ENCODE measurements around the gene TGM5. TPM values are rescaled to one million over a fixed set of nuclear protein-coding genes. Genes with fewer than 3 reads are reported as not detected.
"Not testable (repeated sequence)": the region's sequence is repeated elsewhere in the genome, so short reads cannot be mapped to it uniquely, and the experiment has no call there.

The TGM5 gene
- total and polyA plus RNA-seq, 7 donors = 0.28 TPM; not detected in 6

DNA sequence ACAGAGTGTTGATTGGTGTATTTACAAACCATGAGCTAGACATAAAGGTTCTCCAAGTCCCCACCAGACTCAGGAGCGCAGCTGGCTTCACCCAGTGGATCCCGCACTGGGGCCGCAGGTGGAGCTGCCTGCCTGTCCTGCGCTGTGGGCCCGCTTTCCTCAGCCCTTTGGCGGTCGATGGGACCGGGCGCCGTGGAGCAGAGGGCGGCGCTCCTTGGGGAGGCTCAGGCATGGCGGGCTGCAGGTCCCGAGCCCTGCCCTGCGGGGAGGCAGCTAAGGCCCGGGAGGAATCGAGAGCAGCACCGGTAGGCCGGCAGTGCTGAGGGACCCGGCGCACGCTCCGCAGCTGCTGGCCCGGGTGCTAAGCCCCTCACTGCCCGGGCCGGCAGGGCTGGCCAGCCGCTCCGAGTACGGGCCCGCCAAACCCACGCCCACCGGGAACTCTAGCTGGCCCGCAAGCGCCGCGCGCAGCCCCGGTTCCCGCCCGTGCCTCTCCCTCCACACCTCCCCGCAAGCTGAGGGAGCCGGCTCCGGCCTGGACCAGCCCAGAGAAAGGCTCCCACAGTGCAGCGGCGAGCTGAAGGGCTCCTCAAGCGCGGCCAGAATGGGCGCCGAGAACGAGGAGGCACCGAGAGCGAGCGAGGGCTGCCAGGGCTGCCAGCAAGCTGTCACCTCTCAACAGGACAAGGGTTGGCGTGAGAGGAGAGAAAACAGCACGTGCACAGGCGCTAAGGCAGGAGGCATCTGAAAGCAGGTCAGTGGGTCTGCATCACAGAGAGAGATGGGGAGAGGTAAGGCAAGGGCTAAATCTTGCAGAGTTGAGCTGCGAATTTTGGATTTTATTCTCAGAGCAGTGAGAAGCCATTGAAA, 40.1 kb downstream of the TGM5 start:
- no peak for DNase-seq
- TF ChIP-seq POLR2A (IDR thresholded peaks at IDR 0.05) (no peak), POLR2AphosphoS5 (IDR thresholded peaks at IDR 0.05) (no peak), EP300 (IDR thresholded peaks at IDR 0.05) (no peak)
- TF ChIP-seq, protein P1, sequence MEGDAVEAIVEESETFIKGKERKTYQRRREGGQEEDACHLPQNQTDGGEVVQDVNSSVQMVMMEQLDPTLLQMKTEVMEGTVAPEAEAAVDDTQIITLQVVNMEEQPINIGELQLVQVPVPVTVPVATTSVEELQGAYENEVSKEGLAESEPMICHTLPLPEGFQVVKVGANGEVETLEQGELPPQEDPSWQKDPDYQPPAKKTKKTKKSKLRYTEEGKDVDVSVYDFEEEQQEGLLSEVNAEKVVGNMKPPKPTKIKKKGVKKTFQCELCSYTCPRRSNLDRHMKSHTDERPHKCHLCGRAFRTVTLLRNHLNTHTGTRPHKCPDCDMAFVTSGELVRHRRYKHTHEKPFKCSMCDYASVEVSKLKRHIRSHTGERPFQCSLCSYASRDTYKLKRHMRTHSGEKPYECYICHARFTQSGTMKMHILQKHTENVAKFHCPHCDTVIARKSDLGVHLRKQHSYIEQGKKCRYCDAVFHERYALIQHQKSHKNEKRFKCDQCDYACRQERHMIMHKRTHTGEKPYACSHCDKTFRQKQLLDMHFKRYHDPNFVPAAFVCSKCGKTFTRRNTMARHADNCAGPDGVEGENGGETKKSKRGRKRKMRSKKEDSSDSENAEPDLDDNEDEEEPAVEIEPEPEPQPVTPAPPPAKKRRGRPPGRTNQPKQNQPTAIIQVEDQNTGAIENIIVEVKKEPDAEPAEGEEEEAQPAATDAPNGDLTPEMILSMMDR (IDR thresholded peaks at IDR 0.05) = no peak
- WGBS, 2 donors = 96 to 97% methylated on average over 57 of the region's 57 CpGs
- H3K27ac ChIP-seq = no peak overlapping the region
- no peaks in the 10 kb centered on the region for H3K36me3 ChIP-seq
- H3K27me3 ChIP-seq = peaks cover 0 to 7% (median 0%) of the 10 kb centered on the region in 3 donors
- H3K4me3 ChIP-seq = no peak overlapping the region
- H3K4me1 ChIP-seq = no peaks in the 10 kb centered on the region
- no peaks in the 10 kb centered on the region for H3K9me3 ChIP-seq
- intact Hi-C loops (cut with DNase I) = loop anchor here (10.0 kb wide), 1 partner anchor 58 kb away; no protein-coding TSS in a partner anchor

- WGBS, 2 donors = 80 to 90% methylated on average over 12 of the region's 12 CpGs
- intact Hi-C loops (cut with DNase I) = loop anchor here (10.0 kb wide), 1 partner anchor 59 kb away; no protein-coding TSS in a partner anchor
- H3K36me3 ChIP-seq, H3K4me3 ChIP-seq, H3K27me3 ChIP-seq, H3K9me3 ChIP-seq, H3K4me1 ChIP-seq, H3K27ac ChIP-seq, DNase-seq: not testable (repeated sequence)
These were observed 40.8 kb downstream of the TGM5 start for GRCh38 chr15:43225950-43226255.

GRCh38 chr15:43225201-43225949, 41.4 kb downstream of the TGM5 start:
- no peaks in the 10 kb centered on the region for H3K36me3 ChIP-seq
- H3K9me3 ChIP-seq = no peaks in the 10 kb centered on the region
- H3K4me1 ChIP-seq = no peaks in the 10 kb centered on the region
- TF ChIP-seq EP300 (IDR thresholded peaks at IDR 0.05) = no peak
- TF ChIP-seq, protein P1 (IDR thresholded peaks at IDR 0.05) = peak; percentile 33 to 64 (median 44)
- 44 to 48% methylated on average over 16 of the region's 16 CpGs for WGBS, 2 donors
- no peak overlapping the region for H3K4me3 ChIP-seq
- intact Hi-C loops (cut with DNase I) = loop anchor here (10.0 kb wide), 1 partner anchor 59 kb away; no protein-coding TSS in a partner anchor
- H3K27me3 ChIP-seq = peaks cover 0 to 7% (median 0%) of the 10 kb centered on the region in 3 donors
- DNase-seq = no peak
- H3K27ac ChIP-seq = no peak overlapping the region

GRCh38 chr15:43221422-43221821, 45.3 kb downstream of the TGM5 start:
- H3K4me3 ChIP-seq = no peak overlapping the region
- no peaks in the 10 kb centered on the region for H3K4me1 ChIP-seq
- DNase-seq = no peak
- 27 to 67% methylated on average over 1 of the region's 1 CpG for WGBS, 2 donors
- intact Hi-C loops (cut with DNase I) = loop anchor here (10.0 kb wide), 1 partner anchor 63 kb away; no protein-coding TSS in a partner anchor
- H3K36me3 ChIP-seq = no peaks in the 10 kb centered on the region
- peaks cover 0 to 18% (median 0%) of the 10 kb centered on the region in 3 donors for H3K27me3 ChIP-seq
- no peak overlapping the region for H3K27ac ChIP-seq
- no peak for TF ChIP-seq POLR2AphosphoS5 (IDR thresholded peaks at IDR 0.05)
- TF ChIP-seq, protein P1 (IDR thresholded peaks at IDR 0.05) = no peak
- TF ChIP-seq POLR2A (IDR thresholded peaks at IDR 0.05) = no peak
- no peak for TF ChIP-seq EP300 (IDR thresholded peaks at IDR 0.05)
- H3K9me3 ChIP-seq = no peaks in the 10 kb centered on the region

DNA sequence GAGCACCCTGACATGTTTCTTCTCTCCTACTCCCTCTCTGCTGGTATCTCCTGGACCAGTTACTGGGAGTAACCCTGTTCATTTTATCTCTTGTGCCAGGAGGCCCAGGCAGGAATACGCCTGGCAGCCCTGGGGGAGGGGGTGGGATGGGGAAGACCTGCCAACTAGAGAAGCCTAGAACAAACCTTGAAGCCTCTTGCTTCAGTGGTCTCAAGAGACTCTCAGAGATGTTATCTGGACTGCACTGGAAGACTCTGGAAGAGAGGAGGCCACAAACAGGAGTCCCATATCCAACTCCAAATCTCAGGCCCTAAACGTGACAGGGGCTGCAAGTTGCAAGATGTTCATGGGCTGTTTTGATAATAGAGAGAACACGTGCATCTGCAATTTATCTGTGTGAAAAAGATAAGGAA, 45.7 kb downstream of the TGM5 start, which contains the start of gene EPB42:
Gene EPB42 (minus strand): TSS at position 28 of the 413 bp plus-strand sequence. CDS start 193 bp downstream, outside the sequence.
- H3K4me3 ChIP-seq = no peak within 1 kb of the TSS
- no peak for DNase-seq
- no peak within 1 kb of the TSS for H3K27ac ChIP-seq
- H3K4me1 ChIP-seq = no peaks in the 10 kb centered on the region
- intact Hi-C loops (cut with DNase I) = loop anchor here (10.0 kb wide), 1 partner anchor 64 kb away; no protein-coding TSS in a partner anchor
- H3K36me3 ChIP-seq = no peaks in the 10 kb centered on the region
- TF ChIP-seq, protein P1 (IDR thresholded peaks at IDR 0.05) = no peak
- H3K27me3 ChIP-seq = peaks cover 0 to 18% (median 0%) of the 10 kb centered on the region in 3 donors
- no peaks in the 10 kb centered on the region for H3K9me3 ChIP-seq
- WGBS, 2 donors = 52 to 70% methylated on average over 3 of the region's 3 CpGs
